ENCODE data around the gene TCP11L2.
"Not testable (repeated sequence)": the region's sequence is repeated elsewhere in the genome, so short reads cannot be mapped to it uniquely, and the experiment has no call there.

Gene TCP11L2

DNA sequence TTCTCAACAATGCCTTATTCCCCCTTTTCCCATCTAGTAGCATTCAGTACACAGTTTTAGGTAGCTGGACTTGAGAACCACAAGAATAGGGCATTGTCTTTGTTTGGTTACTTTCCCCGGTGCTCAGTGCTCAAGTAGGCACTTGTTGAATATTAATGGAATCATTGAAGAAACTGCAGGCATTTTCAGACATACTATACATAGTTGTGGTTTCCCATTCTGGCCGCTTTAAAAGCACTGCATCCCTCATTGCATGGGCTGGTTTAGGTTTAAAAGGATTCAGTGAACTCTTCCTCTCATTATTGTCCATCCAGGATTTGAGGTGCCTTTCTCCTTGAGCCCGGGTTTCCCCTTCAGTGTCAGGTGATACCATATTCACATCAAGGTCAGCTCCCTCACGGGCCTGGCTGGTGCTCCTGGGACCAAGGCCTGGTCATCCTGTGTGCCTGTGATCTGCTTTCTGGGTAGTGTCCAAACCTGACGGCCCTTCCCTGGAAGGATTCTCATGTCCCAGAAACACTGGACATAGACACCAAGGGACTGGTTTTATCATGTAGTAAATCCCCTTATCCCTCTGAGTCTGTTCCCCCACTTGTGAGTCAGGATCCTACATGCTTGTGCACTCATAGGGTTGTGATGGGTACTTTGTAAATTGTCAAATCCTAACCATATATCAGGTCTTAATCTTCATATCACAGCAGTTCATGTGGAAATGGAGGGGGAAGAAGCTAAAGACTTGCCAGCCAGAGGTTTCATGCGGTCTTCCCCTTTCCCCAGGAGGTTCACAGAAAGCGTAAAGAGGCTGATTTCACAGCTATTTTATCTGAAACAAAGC, 7.4 kb downstream of the TCP11L2 start:
- Histone ChIP-seq H3K36me3 (ENCODE audit: control insufficient read depth, insufficient read depth, low read length, severe bottlenecking) (peaks cover 8% of the 10 kb centered on the region), H3K9ac (ENCODE audit: low read length) (no peak overlapping the region), H3K27me3 (replicated peaks; ENCODE audit: control insufficient read depth, insufficient read depth, low read length) (no peaks in the 10 kb centered on the region), H3K4me3 (ENCODE audit: low read length) (no peak overlapping the region), H3K9me3 (ENCODE audit: control insufficient read depth, low read length) (no peaks in the 10 kb centered on the region), H3K4me1 (ENCODE audit: control insufficient read depth, insufficient read depth, low read length) (peaks cover 16% of the 10 kb centered on the region)
- DNase-seq (ENCODE audit: low read depth) = peak; percentile 81

DNA sequence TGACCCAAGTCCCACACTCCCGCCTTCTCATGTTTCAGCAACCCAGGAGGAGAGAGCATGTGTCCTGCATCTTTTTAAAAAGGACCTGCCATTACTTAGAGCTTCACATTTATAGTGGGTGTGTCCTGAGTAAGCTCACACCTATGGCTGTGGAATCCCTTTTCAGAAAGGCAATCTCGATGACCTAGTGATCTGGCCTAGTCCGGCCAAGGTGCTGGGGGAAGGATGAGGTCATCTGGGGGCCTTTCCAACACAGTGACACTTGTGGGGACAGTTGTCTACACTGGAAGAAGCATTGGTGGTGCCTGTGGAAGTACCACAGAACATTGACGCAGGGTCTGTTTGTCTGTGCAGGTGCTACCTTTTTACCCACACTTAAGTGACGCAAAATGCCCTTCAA, 8.2 kb downstream of the TCP11L2 start:
- no peak for DNase-seq (ENCODE audit: low read depth)
- no peak overlapping the region for H3K9ac ChIP-seq (ENCODE audit: low read length)
- peaks cover 15% of the 10 kb centered on the region for H3K36me3 ChIP-seq (ENCODE audit: control insufficient read depth, insufficient read depth, low read length, severe bottlenecking)
- H3K4me3 ChIP-seq (ENCODE audit: low read length) = no peak overlapping the region
- H3K9me3 ChIP-seq (ENCODE audit: control insufficient read depth, low read length) = no peaks in the 10 kb centered on the region
- peaks cover 13% of the 10 kb centered on the region for H3K4me1 ChIP-seq (ENCODE audit: control insufficient read depth, insufficient read depth, low read length)
- no peaks in the 10 kb centered on the region for H3K27me3 ChIP-seq (replicated peaks; ENCODE audit: control insufficient read depth, insufficient read depth, low read length)

DNA sequence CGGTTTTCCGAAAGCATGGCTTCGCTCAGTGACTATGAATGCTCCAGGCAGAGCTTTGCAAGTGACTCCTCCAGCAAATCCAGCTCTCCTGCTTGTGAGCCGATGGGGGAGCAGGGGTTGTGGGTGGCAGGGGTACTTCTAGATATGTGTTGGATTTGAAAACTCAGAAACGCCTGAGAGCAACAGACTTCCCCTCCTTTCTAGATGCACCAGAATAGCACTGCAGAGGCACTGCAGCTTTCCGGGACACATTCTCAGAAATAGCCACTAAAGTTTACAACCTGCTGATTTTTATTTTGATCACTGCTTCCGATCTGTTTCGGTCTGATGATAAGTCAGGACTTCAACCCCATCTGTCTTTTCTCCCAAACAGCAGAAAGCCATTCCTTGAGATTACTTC, 8.6 kb downstream of the TCP11L2 start:
- Histone ChIP-seq H3K4me3 (ENCODE audit: low read length) (no peak overlapping the region), H3K9ac (ENCODE audit: low read length) (no peak overlapping the region), H3K4me1 (ENCODE audit: control insufficient read depth, insufficient read depth, low read length) (peaks cover 9% of the 10 kb centered on the region), H3K9me3 (ENCODE audit: control insufficient read depth, low read length) (no peaks in the 10 kb centered on the region), H3K36me3 (ENCODE audit: control insufficient read depth, insufficient read depth, low read length, severe bottlenecking) (peaks cover 19% of the 10 kb centered on the region), H3K27me3 (replicated peaks; ENCODE audit: control insufficient read depth, insufficient read depth, low read length) (no peaks in the 10 kb centered on the region)
- no peak for DNase-seq (ENCODE audit: low read depth)

GRCh38 chr12:106313413-106313812, 10.9 kb downstream of the TCP11L2 start:
- not testable (repeated sequence) for H3K4me3 ChIP-seq (ENCODE audit: low read length); DNase-seq (ENCODE audit: low read depth); H3K9me3 ChIP-seq (ENCODE audit: control insufficient read depth, low read length); H3K27me3 ChIP-seq (replicated peaks; ENCODE audit: control insufficient read depth, insufficient read depth, low read length); H3K9ac ChIP-seq (ENCODE audit: low read length)
- H3K36me3 ChIP-seq (ENCODE audit: control insufficient read depth, insufficient read depth, low read length, severe bottlenecking) = peaks cover 29% of the 10 kb centered on the region
- H3K4me1 ChIP-seq (ENCODE audit: control insufficient read depth, insufficient read depth, low read length) = peaks cover 11% of the 10 kb centered on the region

DNA sequence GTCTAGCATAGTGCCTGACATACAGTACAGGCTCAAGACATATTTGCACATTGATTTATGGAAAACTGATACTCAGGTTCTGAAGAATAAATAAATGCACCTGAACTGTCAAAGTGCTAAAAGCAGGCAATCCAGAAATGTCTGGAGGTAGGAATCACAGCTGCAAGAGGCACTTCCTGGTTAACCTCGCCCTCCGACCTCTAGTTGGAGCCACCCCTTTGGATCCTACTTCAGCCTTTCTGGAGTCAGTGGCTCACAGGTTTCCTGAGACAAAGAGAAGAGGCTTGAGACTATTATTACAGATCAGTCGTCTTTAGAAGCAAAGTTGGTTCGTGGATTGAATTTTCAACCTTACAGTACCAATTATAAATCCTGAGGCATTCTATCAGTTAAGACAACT, 13.0 kb downstream of the TCP11L2 start:
- no peak overlapping the region for H3K9ac ChIP-seq (ENCODE audit: low read length)
- no peaks in the 10 kb centered on the region for H3K27me3 ChIP-seq (replicated peaks; ENCODE audit: control insufficient read depth, insufficient read depth, low read length)
- peaks cover 2% of the 10 kb centered on the region for H3K4me1 ChIP-seq (ENCODE audit: control insufficient read depth, insufficient read depth, low read length)
- no peaks in the 10 kb centered on the region for H3K9me3 ChIP-seq (ENCODE audit: control insufficient read depth, low read length)
- peaks cover 38% of the 10 kb centered on the region for H3K36me3 ChIP-seq (ENCODE audit: control insufficient read depth, insufficient read depth, low read length, severe bottlenecking)
- DNase-seq (ENCODE audit: low read depth) = no peak
- no peak overlapping the region for H3K4me3 ChIP-seq (ENCODE audit: low read length)

DNA sequence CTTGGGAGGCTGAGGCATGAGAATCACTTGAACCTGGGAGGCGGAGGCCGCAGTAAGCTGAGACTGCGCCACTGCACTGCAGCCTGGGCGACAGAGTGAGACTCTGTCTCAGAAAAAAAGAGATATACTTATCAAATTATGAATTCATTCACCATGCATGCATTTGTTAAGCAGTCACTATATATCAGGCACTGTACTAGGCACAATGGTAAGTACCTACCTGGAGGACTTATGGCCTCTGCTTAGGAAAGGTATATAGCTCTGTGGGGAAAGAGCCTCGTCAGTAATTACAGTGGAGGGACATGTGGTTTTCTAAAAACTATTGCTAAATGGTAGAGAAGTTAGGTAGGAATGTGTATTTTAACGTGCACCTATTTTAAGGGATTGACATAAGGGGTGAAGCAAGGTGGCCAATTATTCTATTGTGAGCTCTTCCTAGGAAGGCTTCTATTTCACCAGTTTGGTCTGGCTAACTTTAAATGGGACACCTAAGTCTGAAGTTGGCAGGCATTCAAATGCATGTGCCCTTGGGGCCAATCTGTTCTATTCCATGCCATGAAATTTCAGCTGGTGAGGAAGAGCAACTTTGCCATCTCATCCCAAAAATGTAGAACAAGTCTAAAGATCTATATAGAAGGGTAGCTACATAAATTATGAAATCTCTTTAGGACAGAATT, 15.0 kb downstream of the TCP11L2 start:
- DNase-seq (ENCODE audit: low read depth) = peak; percentile 42
- no peak overlapping the region for H3K9ac ChIP-seq (ENCODE audit: low read length)
- H3K36me3 ChIP-seq (ENCODE audit: control insufficient read depth, insufficient read depth, low read length, severe bottlenecking) = peaks cover 52% of the 10 kb centered on the region
- H3K27me3 ChIP-seq (replicated peaks; ENCODE audit: control insufficient read depth, insufficient read depth, low read length) = no peaks in the 10 kb centered on the region
- peaks cover 12% of the 10 kb centered on the region for H3K4me1 ChIP-seq (ENCODE audit: control insufficient read depth, insufficient read depth, low read length)
- no peaks in the 10 kb centered on the region for H3K9me3 ChIP-seq (ENCODE audit: control insufficient read depth, low read length)
- H3K4me3 ChIP-seq (ENCODE audit: low read length) = no peak overlapping the region

DNA sequence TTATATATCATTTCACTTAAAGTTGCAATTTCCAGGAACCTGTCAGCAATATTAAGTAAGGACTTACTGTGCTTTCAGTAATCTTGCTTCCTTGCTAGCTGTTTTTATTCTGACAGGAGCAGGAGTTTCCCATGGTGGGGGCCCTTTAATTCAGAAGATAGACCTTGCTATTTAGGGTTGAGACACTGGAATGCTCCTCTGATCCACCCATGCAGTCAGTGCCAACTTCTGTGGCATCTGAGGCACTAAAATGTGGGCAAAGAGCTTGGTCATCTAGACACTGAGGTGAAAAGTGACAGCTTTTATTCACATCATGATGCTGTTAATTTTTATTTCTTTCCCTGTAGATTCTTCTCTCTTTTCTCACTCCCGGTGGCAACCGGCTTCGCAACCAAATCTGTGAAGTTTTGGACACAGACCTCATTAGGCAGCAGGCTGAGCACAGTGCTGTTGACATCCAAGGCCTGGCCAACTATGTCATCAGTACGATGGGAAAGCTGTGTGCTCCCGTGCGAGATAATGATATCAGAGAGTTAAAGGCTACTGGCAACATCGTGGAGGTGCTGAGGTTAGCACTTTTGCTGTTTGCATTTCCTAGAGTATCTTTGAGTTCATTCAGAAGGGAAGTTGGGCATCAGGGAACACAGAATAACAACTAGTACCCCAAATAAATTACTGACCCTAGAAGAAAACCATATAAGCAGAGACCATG, 18.8 kb downstream of the TCP11L2 start:
- peaks cover 62% of the 10 kb centered on the region for H3K36me3 ChIP-seq (ENCODE audit: control insufficient read depth, insufficient read depth, low read length, severe bottlenecking)
- DNase-seq (ENCODE audit: low read depth) = no peak
- no peak overlapping the region for H3K9ac ChIP-seq (ENCODE audit: low read length)
- no peaks in the 10 kb centered on the region for H3K9me3 ChIP-seq (ENCODE audit: control insufficient read depth, low read length)
- peaks cover 12% of the 10 kb centered on the region for H3K4me1 ChIP-seq (ENCODE audit: control insufficient read depth, insufficient read depth, low read length)
- H3K4me3 ChIP-seq (ENCODE audit: low read length) = no peak overlapping the region
- H3K27me3 ChIP-seq (replicated peaks; ENCODE audit: control insufficient read depth, insufficient read depth, low read length) = no peaks in the 10 kb centered on the region

GRCh38 chr12:106323537-106323936, 21.0 kb downstream of the TCP11L2 start:
- Histone ChIP-seq H3K9ac (ENCODE audit: low read length) (no peak overlapping the region), H3K36me3 (ENCODE audit: control insufficient read depth, insufficient read depth, low read length, severe bottlenecking) (peaks cover 53% of the 10 kb centered on the region), H3K9me3 (ENCODE audit: control insufficient read depth, low read length) (no peaks in the 10 kb centered on the region), H3K27me3 (replicated peaks; ENCODE audit: control insufficient read depth, insufficient read depth, low read length) (no peaks in the 10 kb centered on the region), H3K4me1 (ENCODE audit: control insufficient read depth, insufficient read depth, low read length) (peaks cover 13% of the 10 kb centered on the region), H3K4me3 (ENCODE audit: low read length) (no peak overlapping the region)
- no peak for DNase-seq (ENCODE audit: low read depth)

DNA sequence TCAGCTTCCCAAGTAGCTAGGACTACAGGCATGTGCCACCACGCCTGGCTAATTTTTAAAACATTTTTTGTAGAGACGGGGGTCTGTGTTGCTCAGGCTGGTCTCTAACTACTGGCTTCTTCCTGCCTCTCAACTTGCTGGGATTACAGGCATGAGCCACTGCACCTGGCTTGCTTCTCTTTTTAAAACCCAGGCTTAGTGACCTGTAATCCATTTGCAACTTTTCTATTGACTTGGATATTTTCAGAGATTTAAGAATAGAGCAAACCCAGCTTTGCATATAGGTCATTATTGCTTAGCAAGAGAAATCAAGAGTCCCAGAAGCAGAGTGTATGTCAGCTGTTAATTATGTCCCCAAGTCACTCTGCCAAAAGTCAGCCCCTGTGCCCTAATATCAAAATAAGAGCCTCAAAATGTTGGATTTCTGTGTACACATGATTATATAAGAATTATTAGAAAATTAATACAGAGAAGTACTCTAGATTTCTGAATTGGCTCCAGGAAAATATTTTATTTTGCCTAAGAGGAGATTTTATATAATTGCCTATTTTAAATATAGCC, 24.9 kb downstream of the TCP11L2 start:
- no peak for DNase-seq (ENCODE audit: low read depth)
- Histone ChIP-seq H3K9me3 (ENCODE audit: control insufficient read depth, low read length) (no peaks in the 10 kb centered on the region), H3K27me3 (replicated peaks; ENCODE audit: control insufficient read depth, insufficient read depth, low read length) (no peaks in the 10 kb centered on the region), H3K4me1 (ENCODE audit: control insufficient read depth, insufficient read depth, low read length) (peaks cover 18% of the 10 kb centered on the region), H3K36me3 (ENCODE audit: control insufficient read depth, insufficient read depth, low read length, severe bottlenecking) (peaks cover 40% of the 10 kb centered on the region), H3K4me3 (ENCODE audit: low read length) (no peak overlapping the region), H3K9ac (ENCODE audit: low read length) (no peak overlapping the region)

DNA sequence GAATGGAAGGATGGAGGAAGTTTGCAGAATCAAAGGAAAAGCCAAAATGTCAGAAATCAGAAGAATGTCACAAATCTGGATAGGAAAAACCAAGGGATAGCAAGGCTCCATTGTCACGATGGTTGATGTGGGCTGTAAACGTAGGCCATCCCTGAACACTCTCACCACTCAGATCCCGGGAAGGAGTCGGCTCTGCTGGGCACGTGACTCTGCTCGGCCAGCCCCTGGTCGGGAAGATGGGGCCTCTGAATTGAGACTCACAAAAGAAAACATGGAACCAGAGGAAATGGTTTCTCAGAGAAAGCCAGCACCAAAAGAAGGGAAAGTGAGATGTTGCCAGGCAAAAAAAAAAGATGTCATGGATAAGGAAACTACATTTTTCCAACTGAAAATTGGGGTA, 26.2 kb downstream of the TCP11L2 start:
- Histone ChIP-seq H3K27me3 (replicated peaks; ENCODE audit: control insufficient read depth, insufficient read depth, low read length) (no peaks in the 10 kb centered on the region), H3K36me3 (ENCODE audit: control insufficient read depth, insufficient read depth, low read length, severe bottlenecking) (peaks cover 30% of the 10 kb centered on the region), H3K4me3 (ENCODE audit: low read length) (no peak overlapping the region), H3K9ac (ENCODE audit: low read length) (peak overlapping the region; percentile 29), H3K4me1 (ENCODE audit: control insufficient read depth, insufficient read depth, low read length) (peaks cover 18% of the 10 kb centered on the region), H3K9me3 (ENCODE audit: control insufficient read depth, low read length) (no peaks in the 10 kb centered on the region)
- no peak for DNase-seq (ENCODE audit: low read depth)
